Raji (cell line): Measurements from ENCODE around the gene SPTLC2.

Experiments
- POLR2A ChIP-seq: IDR thresholded peaks from 2 replicates; pipeline ENCODE4 v1.6.1; 2011; ENCODE audit warnings: low read depth, low read length, control low read depth; ENCODE audit not compliant: insufficient read depth

Gene SPTLC2

GRCh38 chr14:77485256-77485655, 131.2 kb downstream of the SPTLC2 start:
- no peak for TF ChIP-seq POLR2A

GRCh38 chr14:77482422-77482821, 134.0 kb downstream of the SPTLC2 start:
- TF ChIP-seq POLR2A = no peak

GRCh38 chr14:77478796-77479195, 137.6 kb downstream of the SPTLC2 start:
- TF ChIP-seq POLR2A = no peak

- TF ChIP-seq POLR2A = no peak
Observed at GRCh38 chr14:77478029-77478428, 138.4 kb downstream of the SPTLC2 start.

- TF ChIP-seq POLR2A = no peak
Observed at GRCh38 chr14:77475432-77476115, 140.9 kb downstream of the SPTLC2 start.

- TF ChIP-seq POLR2A = no peak
Observed at GRCh38 chr14:77474479-77475177, 141.8 kb downstream of the SPTLC2 start.

- no peak for TF ChIP-seq POLR2A
Observed at GRCh38 chr14:77473921-77474320, 142.5 kb downstream of the SPTLC2 start.

GRCh38 chr14:77470224-77470870, 146.1 kb downstream of the SPTLC2 start:
- TF ChIP-seq POLR2A = no peak

- no peak for TF ChIP-seq POLR2A
Observed at GRCh38 chr14:77469539-77469938, 146.9 kb downstream of the SPTLC2 start.

- no peak for TF ChIP-seq POLR2A
Observed at GRCh38 chr14:77469067-77469505, 147.4 kb downstream of the SPTLC2 start.

- no peak for TF ChIP-seq POLR2A
Observed at GRCh38 chr14:77467801-77468200, 148.6 kb downstream of the SPTLC2 start.

GRCh38 chr14:77459072-77459723, 157.2 kb downstream of the SPTLC2 start:
- TF ChIP-seq POLR2A = no peak

GRCh38 chr14:77458249-77458950, 158.0 kb downstream of the SPTLC2 start:
- no peak; the same call in 1 of the 2 replicates for TF ChIP-seq POLR2A

GRCh38 chr14:77457522-77458248, 158.8 kb downstream of the SPTLC2 start, which contains the start of the genes AHSA1 and VIPAS39:
Gene AHSA1, plus strand, starts transcription at chr14:77458093. Its CDS starts 97 bp downstream, at chr14:77458190.
Gene VIPAS39, minus strand, starts transcription at chr14:77457601. Its CDS starts 3,499 bp downstream, at chr14:77454102.
- peak; percentile 88 for TF ChIP-seq POLR2A
